ENCODE measurements around the gene RTCA. TPM values are rescaled to one million over a fixed set of nuclear protein-coding genes. Genes with fewer than 3 reads are reported as not detected.
A peak's percentile ranks its signal among the peaks of the same experiment; 100 is the strongest.

The RTCA gene
- total RNA-seq, 1 experiment from 2014 or later, result 33.6 TPM

DNA sequence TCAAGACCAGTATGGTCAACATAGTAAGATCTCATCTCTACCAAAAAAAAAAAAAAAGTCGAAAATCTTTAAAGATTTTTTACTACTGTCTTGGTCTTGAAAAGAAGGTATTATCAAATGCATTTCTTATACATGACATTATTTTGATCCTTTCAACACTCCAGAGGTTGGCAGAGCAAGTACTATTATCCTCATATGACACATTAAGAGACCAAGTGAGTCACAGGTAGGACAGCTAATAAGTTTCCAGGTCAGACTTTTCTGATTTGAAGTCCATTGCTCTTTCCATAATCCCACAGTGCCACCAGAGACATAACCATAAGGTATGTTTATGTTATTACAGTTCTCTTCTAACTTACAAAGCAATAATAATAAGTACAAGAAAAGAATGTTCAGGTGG lies 31.6 kb upstream of the RTCA start:
- H2BK15ac ChIP-seq (ENCODE audit: low read depth, low read length), result no peak overlapping the region
- no peak overlapping the region for H3K18ac ChIP-seq (ENCODE audit: insufficient read length, low read depth, low read length)
- H3K36me3 Mint-ChIP-seq (ENCODE audit: insufficient read depth in 1 of 3, low read depth in 3 of 3), result peaks cover 12 to 70% (median 64%) of the 10 kb centered on the region in 3 experiments; a peak in 6 of 7 replicates
- no peak overlapping the region for H3K4me3 Mint-ChIP-seq
- no peak overlapping the region for H3K4ac ChIP-seq (ENCODE audit: low read depth, low read length)
- H3K9me3 ChIP-seq (ENCODE audit: control insufficient read depth, low read depth, low read length), result no peaks in the 10 kb centered on the region
- H3K27me3 ChIP-seq (ENCODE audit: insufficient read depth, low read length), result no peaks in the 10 kb centered on the region
- no peak overlapping the region for H2BK120ac ChIP-seq (ENCODE audit: low read depth, low read length, poor library complexity, severe bottlenecking)
- no peaks in the 10 kb centered on the region for H3K4me1 ChIP-seq (ENCODE audit: insufficient read depth, low read length)
- no peak overlapping the region for H3K56ac ChIP-seq (ENCODE audit: insufficient read length, low read depth, low read length)
- no peaks in the 10 kb centered on the region for H3K27me3 Mint-ChIP-seq (ENCODE audit: low read depth)
- no peak overlapping the region for H3K9ac ChIP-seq (ENCODE audit: extremely low read depth, insufficient read length, low read length)
- no peak overlapping the region for H2BK5ac ChIP-seq (ENCODE audit: insufficient read length, low read length)
- H2BK20ac ChIP-seq (ENCODE audit: low read depth, low read length, poor library complexity, severe bottlenecking), result no peak overlapping the region
- H2AK5ac ChIP-seq (ENCODE audit: insufficient read length, low read length), result no peak overlapping the region
- H4K91ac ChIP-seq (ENCODE audit: insufficient read length, low read depth, low read length), result no peak overlapping the region
- 0 out of 7 replicates have a peak overlapping the region, but pooled peaks of 1 of the 3 experiments have one; percentile 9 for H3K27ac Mint-ChIP-seq
- H2AFZ ChIP-seq (ENCODE audit: low read length), result no peak overlapping the region
- no peaks in the 10 kb centered on the region for H3K79me1 ChIP-seq (ENCODE audit: insufficient read depth, low read depth, low read length, poor library complexity, severe bottlenecking)
- no peaks in the 10 kb centered on the region for H3K23me2 ChIP-seq (ENCODE audit: insufficient read length, low read depth, low read length, poor library complexity, severe bottlenecking)
- H3K27ac ChIP-seq (ENCODE audit: insufficient read length, low read depth, low read length), result no peak overlapping the region
- no peak overlapping the region for H3T11ph ChIP-seq (ENCODE audit: low read length)
- TF ChIP-seq, protein P1, sequence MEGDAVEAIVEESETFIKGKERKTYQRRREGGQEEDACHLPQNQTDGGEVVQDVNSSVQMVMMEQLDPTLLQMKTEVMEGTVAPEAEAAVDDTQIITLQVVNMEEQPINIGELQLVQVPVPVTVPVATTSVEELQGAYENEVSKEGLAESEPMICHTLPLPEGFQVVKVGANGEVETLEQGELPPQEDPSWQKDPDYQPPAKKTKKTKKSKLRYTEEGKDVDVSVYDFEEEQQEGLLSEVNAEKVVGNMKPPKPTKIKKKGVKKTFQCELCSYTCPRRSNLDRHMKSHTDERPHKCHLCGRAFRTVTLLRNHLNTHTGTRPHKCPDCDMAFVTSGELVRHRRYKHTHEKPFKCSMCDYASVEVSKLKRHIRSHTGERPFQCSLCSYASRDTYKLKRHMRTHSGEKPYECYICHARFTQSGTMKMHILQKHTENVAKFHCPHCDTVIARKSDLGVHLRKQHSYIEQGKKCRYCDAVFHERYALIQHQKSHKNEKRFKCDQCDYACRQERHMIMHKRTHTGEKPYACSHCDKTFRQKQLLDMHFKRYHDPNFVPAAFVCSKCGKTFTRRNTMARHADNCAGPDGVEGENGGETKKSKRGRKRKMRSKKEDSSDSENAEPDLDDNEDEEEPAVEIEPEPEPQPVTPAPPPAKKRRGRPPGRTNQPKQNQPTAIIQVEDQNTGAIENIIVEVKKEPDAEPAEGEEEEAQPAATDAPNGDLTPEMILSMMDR (conservative IDR thresholded peaks at IDR 0.05), result no peak
- no peak overlapping the region for H4K8ac ChIP-seq (replicated peaks; ENCODE audit: insufficient read length, low read depth, low read length)
- no peaks in the 10 kb centered on the region for H3K9me3 Mint-ChIP-seq
- no peaks in the 10 kb centered on the region for H4K20me1 ChIP-seq (ENCODE audit: control insufficient read depth, insufficient read depth, insufficient read length)
- H3K79me2 ChIP-seq (ENCODE audit: insufficient read depth, low read length), result no peaks in the 10 kb centered on the region
- DNase-seq, result no peak
- no peak overlapping the region for H2BK12ac ChIP-seq (ENCODE audit: insufficient read length, low read depth, low read length)
- peaks cover 0 to 3% of the 10 kb centered on the region in 2 experiments; a peak in 2 of 4 replicates for H3K4me1 Mint-ChIP-seq
- H3K14ac ChIP-seq (ENCODE audit: insufficient read depth, low read length), result no peak overlapping the region
- H4K5ac ChIP-seq (ENCODE audit: insufficient read length, low read depth, low read length), result no peak overlapping the region
- WGBS (ENCODE audit: extremely low coverage, insufficient read length, low lambda C conversion rate), result no CpG with 5 or more reads among the region's 1 CpG
- H3K23ac ChIP-seq (ENCODE audit: insufficient read length, low read depth, low read length), result no peak overlapping the region
- H3K4me2 ChIP-seq (ENCODE audit: insufficient read depth, insufficient read length, low read length), result no peak overlapping the region
